Measurements from ENCODE around the gene DDX49. TPM values are rescaled to one million over a fixed set of nuclear protein-coding genes. Genes with fewer than 3 reads are reported as not detected.

Gene DDX49
- total and polyA plus RNA-seq, 9 of the 15 experiments (the other 6 are each of a cell fraction or from before 2014, with no cell fraction given): 1.1 to 113 (median 45.7) TPM

GRCh38 chr19:18932216-18932841, 12.8 kb downstream of the DDX49 start (continued):
- TF ChIP-seq, protein P1, sequence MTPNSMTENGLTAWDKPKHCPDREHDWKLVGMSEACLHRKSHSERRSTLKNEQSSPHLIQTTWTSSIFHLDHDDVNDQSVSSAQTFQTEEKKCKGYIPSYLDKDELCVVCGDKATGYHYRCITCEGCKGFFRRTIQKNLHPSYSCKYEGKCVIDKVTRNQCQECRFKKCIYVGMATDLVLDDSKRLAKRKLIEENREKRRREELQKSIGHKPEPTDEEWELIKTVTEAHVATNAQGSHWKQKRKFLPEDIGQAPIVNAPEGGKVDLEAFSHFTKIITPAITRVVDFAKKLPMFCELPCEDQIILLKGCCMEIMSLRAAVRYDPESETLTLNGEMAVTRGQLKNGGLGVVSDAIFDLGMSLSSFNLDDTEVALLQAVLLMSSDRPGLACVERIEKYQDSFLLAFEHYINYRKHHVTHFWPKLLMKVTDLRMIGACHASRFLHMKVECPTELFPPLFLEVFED (CRISPR knock-in tag; conservative IDR thresholded peaks at IDR 0.05): peak; percentile 27; the same call in 1 of the 2 replicates
- TF ChIP-seq, protein P2, sequence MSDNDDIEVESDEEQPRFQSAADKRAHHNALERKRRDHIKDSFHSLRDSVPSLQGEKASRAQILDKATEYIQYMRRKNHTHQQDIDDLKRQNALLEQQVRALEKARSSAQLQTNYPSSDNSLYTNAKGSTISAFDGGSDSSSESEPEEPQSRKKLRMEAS (CRISPR knock-in tag; IDR thresholded peaks at IDR 0.05): peak; percentile 37; the same call in 1 of the 2 replicates
- TF ChIP-seq SRF (CRISPR knock-in tag; IDR thresholded peaks at IDR 0.05) (peak in 1 of 2 experiments; percentile 22; a peak in 1 of 4 replicates), ZBTB5 (IDR thresholded peaks at IDR 0.05) (no peak), HOMEZ (CRISPR knock-in tag; IDR thresholded peaks at IDR 0.05) (no peak), HMGXB4 (CRISPR knock-in tag; IDR thresholded peaks at IDR 0.05) (no peak), ARID1B (IDR thresholded peaks at IDR 0.05) (peak; percentile 14; the same call in 1 of the 2 replicates)

Measured in K562 (cell line).